Peyer's patch (tissue), 4 donors: ENCODE data around the gene FKBP9. TPM values are rescaled to one million over a fixed set of nuclear protein-coding genes. Genes with fewer than 3 reads are reported as not detected.
A peak's percentile ranks its signal among the peaks of the same experiment; 100 is the strongest.
"Not testable (repeated sequence)": the region's sequence is repeated elsewhere in the genome, so short reads cannot be mapped to it uniquely, and the experiment has no call there.

Experiments
- DNase-seq, 3 donors: peaks; one replicate each; pipeline ENCODE4 v3.0.0-alpha.2; 2017 to 2019
- H3K27ac ChIP-seq, 4 donors: fragments of 200-600 bp; sonication (generic); one replicate each; pipeline ENCODE4 v1.5.1; 2016 to 2019
- H3K27me3 ChIP-seq, 2 donors: fragments of 200-600 bp; sonication (generic); one replicate each; pipeline ENCODE4 v1.5.1; 2019
- H3K36me3 ChIP-seq, 3 donors: fragments of 200-600 bp; sonication (generic); one replicate each; pipeline ENCODE4 v1.5.1; 2016 to 2019
- H3K4me1 ChIP-seq, 4 donors: fragments of 200-600 bp; sonication (generic); one replicate each; pipeline ENCODE4 v1.5.1; 2016 to 2019
- H3K4me3 ChIP-seq, 4 donors: fragments of 200-600 bp; sonication (generic); 1 replicate in 3 of 4; 2 replicates in 1 of 4; pipeline ENCODE4 v1.5.1; 2016 to 2019; ENCODE audit warnings: mild to moderate bottlenecking in 1 of 4
- H3K9me3 ChIP-seq, 4 donors: fragments of 200-600 bp; sonication (generic); one replicate each; pipeline ENCODE4 v1.5.1; 2016 to 2019; ENCODE audit warnings: mild to moderate bottlenecking in 1 of 4
- CTCF ChIP-seq, 6 experiments: fragments of 450-650 bp in 4 of 6; fragments of 200-600 bp in 2 of 6; sonication (generic) in 1 of 6; IDR thresholded peaks; one replicate each; pipeline ENCODE4 v1.5.1; 2017 to 2019; ENCODE audit warnings: antibody characterized with exemption in 6 of 6, mild to moderate bottlenecking in 3 of 6, moderate library complexity in 1 of 6
- POLR2A ChIP-seq, 2 donors: fragments of 450-650 bp; IDR thresholded peaks; one replicate each; pipeline ENCODE4 v1.5.1; 2017; ENCODE audit warnings: antibody characterized with exemption in 2 of 2, mild to moderate bottlenecking in 2 of 2, moderate library complexity in 2 of 2
- total RNA-seq, 4 donors: library from RNA; depleted of rRNA; stranded (reverse); fragments of >200 nt; gene quantifications; one replicate each; pipeline ENCODE4 v1.1.0, GENCODE V29; 2016

The FKBP9 gene
- total RNA-seq, 4 donors from 2014 or later, result 93.2 to 145 (median 113) TPM

GRCh38 chr7:32943252-32944030 lies 13.8 kb upstream of the FKBP9 start:
- Histone ChIP-seq H3K27ac (peak overlapping the region; percentile 82 to 95 (median 92)), H3K9me3 (peaks cover 0 to 5% (median 2%) of the 10 kb centered on the region in 4 donors), H3K36me3 (no peaks in the 10 kb centered on the region), H3K4me3 (peak overlapping the region; percentile 63 to 96 (median 74)), H3K4me1 (peaks cover 0 to 8% (median 0%) of the 10 kb centered on the region in 4 donors), H3K27me3 (no peaks in the 10 kb centered on the region)
- no peak for DNase-seq
- no peak for TF ChIP-seq CTCF (IDR thresholded peaks at IDR 0.05)
- TF ChIP-seq POLR2A (IDR thresholded peaks at IDR 0.05), result no peak

GRCh38 chr7:32947420-32947983 lies 9.7 kb upstream of the FKBP9 start:
- H3K36me3 ChIP-seq, result no peaks in the 10 kb centered on the region
- H3K27me3 ChIP-seq, result no peaks in the 10 kb centered on the region
- TF ChIP-seq POLR2A (IDR thresholded peaks at IDR 0.05), result no peak
- TF ChIP-seq CTCF (IDR thresholded peaks at IDR 0.05), result no peak
- H3K9me3 ChIP-seq, result peaks cover 0 to 8% (median 4%) of the 10 kb centered on the region in 4 donors
- no peaks in the 10 kb centered on the region for H3K4me1 ChIP-seq
- H3K27ac ChIP-seq, result no peak overlapping the region
- H3K4me3 ChIP-seq, result no peak overlapping the region
- DNase-seq, result no peak

GRCh38 chr7:32948202-32948601 lies 9.0 kb upstream of the FKBP9 start:
- Histone ChIP-seq H3K27me3 (no peaks in the 10 kb centered on the region), H3K9me3 (peaks cover 0 to 8% (median 4%) of the 10 kb centered on the region in 4 donors), H3K4me3 (no peak overlapping the region), H3K36me3 (no peaks in the 10 kb centered on the region), H3K4me1 (no peaks in the 10 kb centered on the region), H3K27ac (no peak overlapping the region)
- no peak for TF ChIP-seq POLR2A (IDR thresholded peaks at IDR 0.05)
- no peak for DNase-seq

- Histone ChIP-seq H3K36me3 (no peaks in the 10 kb centered on the region), H3K4me1 (peaks cover 0 to 5% (median 0%) of the 10 kb centered on the region in 4 donors)
These were observed 4.4 kb upstream of the FKBP9 start for GRCh38 chr7:32952876-32953275.

GRCh38 chr7:32958046-32959025 lies 1.1 kb downstream of the FKBP9 start:
- TF ChIP-seq POLR2A (IDR thresholded peaks at IDR 0.05) (no peak), CTCF (IDR thresholded peaks at IDR 0.05) (no peak)
- peak in 2 of 3 donors; percentile 53 to 54 for DNase-seq
- Histone ChIP-seq H3K27me3 (no peaks in the 10 kb centered on the region), H3K9me3 (no peaks in the 10 kb centered on the region), H3K27ac (peak overlapping the region; percentile 77 to 94 (median 88)), H3K4me3 (peak overlapping the region; percentile 63 to 92 (median 80)), H3K4me1 (peaks cover 0 to 7% (median 2%) of the 10 kb centered on the region in 4 donors), H3K36me3 (no peaks in the 10 kb centered on the region)

More at GRCh38 chr7:32952876-32953275, 4.4 kb upstream of the FKBP9 start:
- TF ChIP-seq CTCF (IDR thresholded peaks at IDR 0.05) (no peak), POLR2A (IDR thresholded peaks at IDR 0.05) (no peak)
- DNase-seq, result no peak
- Histone ChIP-seq H3K4me3 (no peak overlapping the region), H3K27me3 (no peaks in the 10 kb centered on the region), H3K9me3 (peaks cover 0 to 8% (median 4%) of the 10 kb centered on the region in 4 donors), H3K27ac (no peak overlapping the region)

GRCh38 chr7:32963880-32964301 lies 6.7 kb downstream of the FKBP9 start:
- H3K4me1 ChIP-seq, H3K27ac ChIP-seq, H3K9me3 ChIP-seq, DNase-seq, H3K27me3 ChIP-seq, H3K36me3 ChIP-seq, H3K4me3 ChIP-seq: not testable (repeated sequence)
